CD14-positive monocyte (primary cell): ENCODE results near the gene PLEKHM2. TPM values are rescaled to one million over a fixed set of nuclear protein-coding genes. Genes with fewer than 3 reads are reported as not detected.

Source experiments
- DNase-seq, 3 donors: peaks; one replicate each; pipeline ENCODE4 v3.0.0-alpha.2; 2011 to 2022
- H2AFZ ChIP-seq: 2 replicates; pipeline ENCODE4 v1.6.0; 2012; ENCODE audit warnings: mild to moderate bottlenecking, low read depth, low read length, inconsistent platforms; ENCODE audit not compliant: insufficient read depth, poor library complexity, severe bottlenecking
- H3K27ac ChIP-seq, 2 donors: 1 replicate in 1 of 2; 2 replicates in 1 of 2; pipeline ENCODE4 v1.5.1; 2012 to 2013; ENCODE audit warnings: low read length in 2 of 2, control low read depth in 1 of 2, inconsistent platforms in 1 of 2, low read depth in 1 of 2, mild to moderate bottlenecking in 1 of 2
- H3K27me3 ChIP-seq, 2 donors: one replicate each; pipeline versions ENCODE4 v1.6.0 to v1.6.1; 2011 to 2013; ENCODE audit warnings: low read length in 2 of 2; ENCODE audit not compliant: control insufficient read depth in 2 of 2, insufficient read depth in 2 of 2
- H3K36me3 ChIP-seq, 2 donors: replicated peaks in 1 of 2; 1 replicate in 1 of 2; 2 replicates in 1 of 2; pipeline versions ENCODE4 v1.5.1 to v1.6.1; 2012 to 2013; ENCODE audit warnings: low read length in 2 of 2, control low read depth in 1 of 2, inconsistent platforms in 1 of 2, mild to moderate bottlenecking in 1 of 2; ENCODE audit not compliant: insufficient read depth in 2 of 2, control insufficient read depth in 1 of 2
- H3K4me1 ChIP-seq, 2 donors: 1 replicate in 1 of 2; 2 replicates in 1 of 2; pipeline versions ENCODE4 v1.5.1 to v1.6.1; 2012 to 2013; ENCODE audit warnings: low read length in 2 of 2, control low read depth in 1 of 2, inconsistent platforms in 1 of 2, mild to moderate bottlenecking in 1 of 2, moderate library complexity in 1 of 2; ENCODE audit not compliant: insufficient read depth in 2 of 2, control insufficient read depth in 1 of 2
- H3K4me2 ChIP-seq: replicated peaks from 2 replicates; pipeline ENCODE3; 2012; ENCODE audit warnings: low read length, moderate library complexity, mild to moderate bottlenecking; ENCODE audit not compliant: poor library complexity, severe bottlenecking; ENCODE audit errors: extremely low read depth
- H3K4me3 ChIP-seq, 3 experiments: fragments of 200-600 bp in 1 of 3; sonication (generic) in 1 of 3; replicated peaks in 1 of 3; 1 replicate in 2 of 3; 2 replicates in 1 of 3; pipeline ENCODE4 v1.5.1; 2011 to 2013; ENCODE audit warnings: low read length in 3 of 3, mild to moderate bottlenecking in 3 of 3, control low read depth in 2 of 3, low read depth in 2 of 3, inconsistent platforms in 1 of 3, moderate library complexity in 1 of 3
- H3K79me2 ChIP-seq: 2 replicates; pipeline ENCODE4 v1.6.0; 2012; ENCODE audit warnings: mild to moderate bottlenecking, control low read depth, inconsistent platforms, low read length, moderate library complexity; ENCODE audit not compliant: insufficient read depth
- H3K9ac ChIP-seq: 2 replicates; pipeline ENCODE4 v1.6.0; 2017; ENCODE audit warnings: low read length, mild to moderate bottlenecking; ENCODE audit not compliant: insufficient read depth, poor library complexity, severe bottlenecking
- H3K9me3 ChIP-seq, 2 donors: replicated peaks in 1 of 2; 1 replicate in 1 of 2; 2 replicates in 1 of 2; pipeline versions ENCODE4 v1.5.1 to v1.6.1; 2012 to 2013; ENCODE audit warnings: low read length in 2 of 2, control low read depth in 1 of 2; ENCODE audit not compliant: control insufficient read depth in 1 of 2, insufficient read depth in 1 of 2
- H4K20me1 ChIP-seq: 2 replicates; pipeline ENCODE4 v1.6.0; 2012; ENCODE audit warnings: mild to moderate bottlenecking, low read length, control low read depth, moderate library complexity; ENCODE audit not compliant: insufficient read depth
- H3K27ac Mint-ChIP-seq, 7 donors: one replicate each; pipeline ENCODE4 v1.8.0; 2020; ENCODE audit warnings: mild to moderate bottlenecking in 7 of 7, mixed read lengths in 7 of 7, moderate library complexity in 6 of 7, inconsistent platforms in 2 of 7
- H3K27me3 Mint-ChIP-seq, 3 donors: one replicate each; pipeline ENCODE4 v1.8.0; 2021 to 2022; ENCODE audit warnings: low read depth in 3 of 3, mild to moderate bottlenecking in 3 of 3, mixed read lengths in 3 of 3, moderate library complexity in 3 of 3, inconsistent platforms in 1 of 3
- H3K36me3 Mint-ChIP-seq, 2 donors: one replicate each; pipeline ENCODE4 v1.8.0; 2020; ENCODE audit warnings: mixed read lengths in 2 of 2, inconsistent platforms in 1 of 2, mild to moderate bottlenecking in 1 of 2
- H3K4me1 Mint-ChIP-seq: one replicate; pipeline ENCODE4 v1.8.0; 2020; ENCODE audit warnings: mild to moderate bottlenecking, mixed read lengths
- H3K4me3 Mint-ChIP-seq, 2 donors: one replicate each; pipeline ENCODE4 v1.8.0; 2020; ENCODE audit warnings: mild to moderate bottlenecking in 2 of 2, mixed read lengths in 2 of 2, moderate library complexity in 1 of 2
- H3K9me3 Mint-ChIP-seq, 7 donors: one replicate each; pipeline ENCODE4 v1.8.0; 2020 to 2022; ENCODE audit warnings: mixed read lengths in 7 of 7, mild to moderate bottlenecking in 6 of 7, moderate library complexity in 6 of 7, inconsistent platforms in 2 of 7
- WGBS: methylation state at CpG from one replicate; pipeline ENCODE4 v1.1.5; 2013; ENCODE audit warnings: missing lambda C conversion rate; ENCODE audit not compliant: insufficient coverage; 5-methylcytosine and 5-hydroxymethylcytosine counted together
- intact Hi-C, 2 donors: fragments of 100-400 bp; cut with micrococcal nuclease; formaldehyde crosslinking; loops; one replicate each; pipeline versions ENCODE4 v1.15.0 to v1.15.1; 2023
- polyA plus RNA-seq, 3 donors: library from polyadenylated mRNA; depleted of rRNA in 1 of 3; unstranded in 2 of 3; stranded (reverse) in 1 of 3; fragments of 300-500 nt in 2 of 3; fragments of >200 nt in 1 of 3; fragmentation: Illumina TruSeq in 2 of 3; gene quantifications; 1 replicate in 2 of 3; 2 replicates in 1 of 3; pipeline ENCODE4 v1.2.3, GENCODE V29; 2012 to 2021
- TF ChIP-seq, protein P1 (sequence below): fragments of 200-600 bp; IDR thresholded peaks from one replicate; pipeline ENCODE4 v1.8.0; 2022; ENCODE audit warnings: antibody characterized with exemption, mild to moderate bottlenecking

The PLEKHM2 gene
- polyA plus RNA-seq, 3 donors: 4.0 to 79.3 (median 5.8) TPM

DNA sequence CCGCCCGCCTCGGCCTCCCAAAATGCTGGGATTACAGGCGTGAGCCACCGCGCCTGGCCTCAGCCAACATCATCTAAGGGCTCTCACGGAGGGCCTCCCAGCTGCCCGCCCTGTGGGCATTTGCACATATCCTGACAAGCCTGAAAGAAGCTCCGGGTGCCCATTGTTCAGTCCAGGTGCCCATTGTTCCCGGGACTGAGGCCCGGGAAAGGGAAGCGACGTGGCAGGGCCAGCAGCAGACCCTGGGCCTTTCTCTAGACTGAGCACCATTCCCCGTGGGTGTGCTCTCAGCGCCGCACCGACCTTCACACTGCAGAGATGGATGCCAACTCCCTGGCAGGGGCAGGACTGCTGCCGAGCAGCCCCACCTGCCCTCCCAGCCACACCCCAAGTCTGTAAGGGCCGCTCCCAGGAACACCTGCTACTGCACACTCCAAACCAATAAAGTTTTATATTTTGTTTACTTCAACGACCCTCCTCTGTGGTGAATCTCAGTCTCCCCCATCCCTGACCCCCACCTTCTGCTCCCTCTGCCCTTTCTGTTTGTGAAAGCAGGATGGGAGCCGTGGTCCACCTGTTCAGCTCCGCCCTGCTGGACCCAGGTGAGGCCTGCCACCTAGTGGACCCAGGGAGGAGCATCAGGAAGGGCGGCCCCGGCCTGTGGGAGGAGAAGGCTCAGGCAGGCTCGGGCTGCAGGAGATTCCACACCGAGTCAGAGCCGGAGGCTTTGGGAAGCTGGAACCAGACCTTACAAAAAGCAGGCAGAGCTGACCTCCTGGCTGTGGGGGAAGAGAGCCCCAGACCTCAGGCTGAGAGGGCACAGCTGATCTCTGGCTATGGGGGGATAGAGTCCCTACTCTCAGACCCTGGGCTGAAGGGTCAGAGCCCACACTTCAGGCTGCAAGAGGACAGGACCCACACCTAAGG, 57.1 kb downstream of the PLEKHM2 start:
- Histone ChIP-seq H3K4me3 (no peak overlapping the region), H3K27me3 (no peaks in the 10 kb centered on the region), H3K9ac (no peak overlapping the region), H2AFZ (no peak overlapping the region), H3K36me3 (no peaks in the 10 kb centered on the region), H3K4me2 (no peak overlapping the region), H3K79me2 (no peaks in the 10 kb centered on the region), H3K4me1 (no peaks in the 10 kb centered on the region), H3K9me3 (no peaks in the 10 kb centered on the region), H4K20me1 (no peaks in the 10 kb centered on the region), H3K27ac (no peak overlapping the region)
- Mint-ChIP-seq H3K27me3 (peaks cover 0 to 6% (median 1%) of the 10 kb centered on the region in 3 donors), H3K4me1 (peaks cover 4% of the 10 kb centered on the region), H3K36me3 (peaks cover 0 to 3% of the 10 kb centered on the region in 2 donors), H3K4me3 (no peak overlapping the region), H3K9me3 (peaks cover 0 to 1% (median 0%) of the 10 kb centered on the region in 7 donors), H3K27ac (peak overlapping the region in 2 of 7 donors; percentile 19 to 25)
- intact Hi-C loops: loop anchor here in 1 of 2 donors (2.0 kb wide), 1 partner anchor 146 kb away; no protein-coding TSS in a partner anchor
- TF ChIP-seq, protein P1, sequence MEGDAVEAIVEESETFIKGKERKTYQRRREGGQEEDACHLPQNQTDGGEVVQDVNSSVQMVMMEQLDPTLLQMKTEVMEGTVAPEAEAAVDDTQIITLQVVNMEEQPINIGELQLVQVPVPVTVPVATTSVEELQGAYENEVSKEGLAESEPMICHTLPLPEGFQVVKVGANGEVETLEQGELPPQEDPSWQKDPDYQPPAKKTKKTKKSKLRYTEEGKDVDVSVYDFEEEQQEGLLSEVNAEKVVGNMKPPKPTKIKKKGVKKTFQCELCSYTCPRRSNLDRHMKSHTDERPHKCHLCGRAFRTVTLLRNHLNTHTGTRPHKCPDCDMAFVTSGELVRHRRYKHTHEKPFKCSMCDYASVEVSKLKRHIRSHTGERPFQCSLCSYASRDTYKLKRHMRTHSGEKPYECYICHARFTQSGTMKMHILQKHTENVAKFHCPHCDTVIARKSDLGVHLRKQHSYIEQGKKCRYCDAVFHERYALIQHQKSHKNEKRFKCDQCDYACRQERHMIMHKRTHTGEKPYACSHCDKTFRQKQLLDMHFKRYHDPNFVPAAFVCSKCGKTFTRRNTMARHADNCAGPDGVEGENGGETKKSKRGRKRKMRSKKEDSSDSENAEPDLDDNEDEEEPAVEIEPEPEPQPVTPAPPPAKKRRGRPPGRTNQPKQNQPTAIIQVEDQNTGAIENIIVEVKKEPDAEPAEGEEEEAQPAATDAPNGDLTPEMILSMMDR: peak; percentile 75
- DNase-seq: peak; percentile 23 to 48 (median 25)
- 68% methylated on average over 24 of the region's 27 CpGs for WGBS

DNA sequence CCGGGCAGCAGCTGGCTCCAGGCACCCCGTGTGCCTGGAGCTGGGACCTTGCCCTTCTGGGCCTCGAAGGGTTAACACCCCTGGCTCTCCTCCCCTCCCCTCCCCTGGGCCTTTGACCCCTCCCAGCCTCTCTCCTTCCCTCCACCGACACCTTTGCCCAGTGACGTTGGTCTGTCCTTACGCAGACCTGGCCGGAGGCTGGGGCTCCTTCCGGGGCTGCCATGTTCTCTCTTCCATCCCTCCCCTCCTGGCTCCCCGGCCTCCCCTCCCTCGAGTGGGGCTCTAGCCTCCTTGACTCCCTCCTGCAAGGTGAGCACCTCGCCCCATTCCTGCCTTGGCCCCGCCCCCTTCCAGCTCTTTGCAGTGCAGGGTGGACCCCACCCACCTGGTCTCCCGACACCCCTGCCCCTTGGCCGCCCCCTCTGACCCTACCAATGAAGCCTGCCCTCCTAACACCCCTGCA, 58.2 kb downstream of the PLEKHM2 start, which contains the start of gene TMEM82:
Gene TMEM82 (plus strand): TSS at position 161 of the 463 bp plus-strand sequence. CDS start 61 bp downstream, at position 222.
- H3K9me3 ChIP-seq: no peaks in the 10 kb centered on the region
- Mint-ChIP-seq H3K27ac (no peak within 1 kb of the TSS), H3K27me3 (peaks cover 0 to 6% (median 1%) of the 10 kb centered on the region in 3 donors), H3K9me3 (peaks cover 0 to 1% (median 0%) of the 10 kb centered on the region in 7 donors), H3K36me3 (peaks cover 0 to 3% of the 10 kb centered on the region in 2 donors), H3K4me3 (no peak within 1 kb of the TSS), H3K4me1 (peaks cover 4% of the 10 kb centered on the region)
- no peaks in the 10 kb centered on the region for H3K4me1 ChIP-seq
- H3K79me2 ChIP-seq: no peaks in the 10 kb centered on the region
- H3K36me3 ChIP-seq: no peaks in the 10 kb centered on the region
- H3K9ac ChIP-seq: no peak within 1 kb of the TSS
- 59% methylated on average over 13 of the region's 14 CpGs for WGBS
- H3K4me2 ChIP-seq: no peak within 1 kb of the TSS
- H3K27me3 ChIP-seq: no peaks in the 10 kb centered on the region
- no peaks in the 10 kb centered on the region for H4K20me1 ChIP-seq
- no peak for DNase-seq
- no peak within 1 kb of the TSS for H3K27ac ChIP-seq
- H2AFZ ChIP-seq: no peak within 1 kb of the TSS
- TF ChIP-seq, protein P1: no peak
- intact Hi-C loops: no loop called here
- H3K4me3 ChIP-seq: no peak within 1 kb of the TSS
